Panc1 (cell line): ENCODE results near the gene MEF2D.

ENCODE experiments used
- POLR2AphosphoS5 ChIP-seq: IDR thresholded peaks from 2 replicates; pipeline ENCODE4 v1.6.1; 2012; ENCODE audit warnings: mild to moderate bottlenecking, low read depth, low read length, moderate library complexity
- SIN3A ChIP-seq: IDR thresholded peaks from 2 replicates; pipeline ENCODE4 v1.6.1; 2012; ENCODE audit warnings: low read depth, mild to moderate bottlenecking, low read length, moderate library complexity, borderline replicate concordance; ENCODE audit not compliant: insufficient read depth
- TCF7L2 ChIP-seq: IDR thresholded peaks from 2 replicates; pipeline ENCODE4 v1.6.1; 2011; ENCODE audit warnings: mild to moderate bottlenecking, low read depth, low read length, inconsistent platforms
- TF ChIP-seq, protein P1 (sequence below): fragments of 450-650 bp; IDR thresholded peaks from 2 replicates; pipeline ENCODE4 v1.5.1; 2017; ENCODE audit warnings: mild to moderate bottlenecking
- TF ChIP-seq, protein P2 (sequence below), 2 experiments: IDR thresholded peaks; 2 replicates each; pipeline ENCODE4 v1.6.1; 2011 to 2012; ENCODE audit warnings: low read depth in 2 of 2, control low read depth in 1 of 2, low read length in 1 of 2, mild to moderate bottlenecking in 1 of 2, moderate library complexity in 1 of 2; ENCODE audit not compliant: insufficient read depth in 1 of 2

DNA sequence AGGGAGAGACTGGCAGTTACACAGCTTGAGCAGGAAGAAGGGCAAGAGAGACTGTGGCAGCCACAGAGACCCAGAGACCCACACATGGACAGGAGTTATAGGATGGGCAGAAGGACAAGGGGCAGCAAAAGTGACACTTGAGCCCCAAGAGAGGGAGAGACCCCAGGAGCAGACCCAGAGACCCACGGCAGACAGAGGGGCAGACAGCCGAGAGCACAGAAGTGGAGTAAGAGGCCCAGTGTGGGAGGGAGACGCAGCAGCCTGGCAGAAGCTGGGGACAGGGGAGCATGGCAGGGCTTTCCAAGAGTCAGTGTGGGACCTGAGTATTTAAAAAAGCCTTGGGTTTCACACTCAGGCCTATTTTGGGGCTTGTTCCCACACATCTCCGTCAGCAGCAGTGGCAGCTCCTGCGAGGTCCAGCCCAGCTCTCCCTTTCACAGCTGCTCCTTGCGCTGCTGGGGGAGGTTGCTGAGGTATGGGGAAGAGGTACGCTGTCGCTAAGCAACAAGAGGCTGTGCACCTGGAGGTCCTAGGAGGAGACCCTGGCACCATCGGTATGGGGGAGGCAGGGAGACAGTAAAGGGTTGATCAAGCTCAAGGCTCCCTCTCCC lies 9.0 kb upstream of the MEF2D start:
- TF ChIP-seq, protein P1, sequence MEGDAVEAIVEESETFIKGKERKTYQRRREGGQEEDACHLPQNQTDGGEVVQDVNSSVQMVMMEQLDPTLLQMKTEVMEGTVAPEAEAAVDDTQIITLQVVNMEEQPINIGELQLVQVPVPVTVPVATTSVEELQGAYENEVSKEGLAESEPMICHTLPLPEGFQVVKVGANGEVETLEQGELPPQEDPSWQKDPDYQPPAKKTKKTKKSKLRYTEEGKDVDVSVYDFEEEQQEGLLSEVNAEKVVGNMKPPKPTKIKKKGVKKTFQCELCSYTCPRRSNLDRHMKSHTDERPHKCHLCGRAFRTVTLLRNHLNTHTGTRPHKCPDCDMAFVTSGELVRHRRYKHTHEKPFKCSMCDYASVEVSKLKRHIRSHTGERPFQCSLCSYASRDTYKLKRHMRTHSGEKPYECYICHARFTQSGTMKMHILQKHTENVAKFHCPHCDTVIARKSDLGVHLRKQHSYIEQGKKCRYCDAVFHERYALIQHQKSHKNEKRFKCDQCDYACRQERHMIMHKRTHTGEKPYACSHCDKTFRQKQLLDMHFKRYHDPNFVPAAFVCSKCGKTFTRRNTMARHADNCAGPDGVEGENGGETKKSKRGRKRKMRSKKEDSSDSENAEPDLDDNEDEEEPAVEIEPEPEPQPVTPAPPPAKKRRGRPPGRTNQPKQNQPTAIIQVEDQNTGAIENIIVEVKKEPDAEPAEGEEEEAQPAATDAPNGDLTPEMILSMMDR, result no peak
- TF ChIP-seq POLR2AphosphoS5, result no peak
- no peak for TF ChIP-seq SIN3A
- TF ChIP-seq, protein P2, sequence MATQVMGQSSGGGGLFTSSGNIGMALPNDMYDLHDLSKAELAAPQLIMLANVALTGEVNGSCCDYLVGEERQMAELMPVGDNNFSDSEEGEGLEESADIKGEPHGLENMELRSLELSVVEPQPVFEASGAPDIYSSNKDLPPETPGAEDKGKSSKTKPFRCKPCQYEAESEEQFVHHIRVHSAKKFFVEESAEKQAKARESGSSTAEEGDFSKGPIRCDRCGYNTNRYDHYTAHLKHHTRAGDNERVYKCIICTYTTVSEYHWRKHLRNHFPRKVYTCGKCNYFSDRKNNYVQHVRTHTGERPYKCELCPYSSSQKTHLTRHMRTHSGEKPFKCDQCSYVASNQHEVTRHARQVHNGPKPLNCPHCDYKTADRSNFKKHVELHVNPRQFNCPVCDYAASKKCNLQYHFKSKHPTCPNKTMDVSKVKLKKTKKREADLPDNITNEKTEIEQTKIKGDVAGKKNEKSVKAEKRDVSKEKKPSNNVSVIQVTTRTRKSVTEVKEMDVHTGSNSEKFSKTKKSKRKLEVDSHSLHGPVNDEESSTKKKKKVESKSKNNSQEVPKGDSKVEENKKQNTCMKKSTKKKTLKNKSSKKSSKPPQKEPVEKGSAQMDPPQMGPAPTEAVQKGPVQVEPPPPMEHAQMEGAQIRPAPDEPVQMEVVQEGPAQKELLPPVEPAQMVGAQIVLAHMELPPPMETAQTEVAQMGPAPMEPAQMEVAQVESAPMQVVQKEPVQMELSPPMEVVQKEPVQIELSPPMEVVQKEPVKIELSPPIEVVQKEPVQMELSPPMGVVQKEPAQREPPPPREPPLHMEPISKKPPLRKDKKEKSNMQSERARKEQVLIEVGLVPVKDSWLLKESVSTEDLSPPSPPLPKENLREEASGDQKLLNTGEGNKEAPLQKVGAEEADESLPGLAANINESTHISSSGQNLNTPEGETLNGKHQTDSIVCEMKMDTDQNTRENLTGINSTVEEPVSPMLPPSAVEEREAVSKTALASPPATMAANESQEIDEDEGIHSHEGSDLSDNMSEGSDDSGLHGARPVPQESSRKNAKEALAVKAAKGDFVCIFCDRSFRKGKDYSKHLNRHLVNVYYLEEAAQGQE (IDR thresholded peaks at IDR 0.05; ENCODE audit: insufficient read depth in 1 of 2, low read depth in 2 of 2, low read length in 1 of 2), result no peak
- no peak for TF ChIP-seq TCF7L2
